B cell (primary cell): Measurements from ENCODE around the gene LIN7A.

ENCODE experiments used
- EZH2 ChIP-seq: IDR thresholded peaks from 2 replicates; pipeline ENCODE4 v1.6.1; 2012; ENCODE audit warnings: borderline replicate concordance, low read depth, mild to moderate bottlenecking, moderate library complexity, low read length; ENCODE audit not compliant: insufficient read depth, poor library complexity, severe bottlenecking
- TF ChIP-seq, protein P1 (sequence below): fragments of 200-600 bp; IDR thresholded peaks from one replicate; pipeline ENCODE4 v1.8.0; 2022; ENCODE audit warnings: antibody characterized with exemption, mild to moderate bottlenecking

DNA sequence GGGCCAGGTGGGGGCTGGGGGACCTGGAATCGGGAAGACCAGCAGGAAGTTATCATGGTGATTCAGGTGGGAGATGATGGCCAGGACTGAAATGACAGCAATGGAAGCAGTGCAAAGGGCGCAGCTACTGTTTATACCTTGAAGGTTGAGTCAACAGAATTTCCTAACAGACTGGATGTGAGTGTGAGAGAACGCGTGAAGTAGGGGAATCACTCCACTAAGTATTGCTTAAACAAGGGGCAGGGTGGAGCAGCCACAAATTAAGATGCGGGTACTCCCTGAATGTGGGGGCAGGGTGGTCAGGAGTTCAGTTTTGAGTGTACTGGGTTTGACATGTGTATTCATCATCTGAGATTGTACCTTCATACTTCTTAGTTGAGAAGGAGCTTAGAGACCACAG is 175.9 kb downstream of the LIN7A start:
- TF ChIP-seq, protein P1, sequence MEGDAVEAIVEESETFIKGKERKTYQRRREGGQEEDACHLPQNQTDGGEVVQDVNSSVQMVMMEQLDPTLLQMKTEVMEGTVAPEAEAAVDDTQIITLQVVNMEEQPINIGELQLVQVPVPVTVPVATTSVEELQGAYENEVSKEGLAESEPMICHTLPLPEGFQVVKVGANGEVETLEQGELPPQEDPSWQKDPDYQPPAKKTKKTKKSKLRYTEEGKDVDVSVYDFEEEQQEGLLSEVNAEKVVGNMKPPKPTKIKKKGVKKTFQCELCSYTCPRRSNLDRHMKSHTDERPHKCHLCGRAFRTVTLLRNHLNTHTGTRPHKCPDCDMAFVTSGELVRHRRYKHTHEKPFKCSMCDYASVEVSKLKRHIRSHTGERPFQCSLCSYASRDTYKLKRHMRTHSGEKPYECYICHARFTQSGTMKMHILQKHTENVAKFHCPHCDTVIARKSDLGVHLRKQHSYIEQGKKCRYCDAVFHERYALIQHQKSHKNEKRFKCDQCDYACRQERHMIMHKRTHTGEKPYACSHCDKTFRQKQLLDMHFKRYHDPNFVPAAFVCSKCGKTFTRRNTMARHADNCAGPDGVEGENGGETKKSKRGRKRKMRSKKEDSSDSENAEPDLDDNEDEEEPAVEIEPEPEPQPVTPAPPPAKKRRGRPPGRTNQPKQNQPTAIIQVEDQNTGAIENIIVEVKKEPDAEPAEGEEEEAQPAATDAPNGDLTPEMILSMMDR, result no peak
- no peak for TF ChIP-seq EZH2
